ENCODE data around the gene ASB9. TPM values are rescaled to one million over a fixed set of nuclear protein-coding genes. Genes with fewer than 3 reads are reported as not detected.

Gene ASB9, protein sequence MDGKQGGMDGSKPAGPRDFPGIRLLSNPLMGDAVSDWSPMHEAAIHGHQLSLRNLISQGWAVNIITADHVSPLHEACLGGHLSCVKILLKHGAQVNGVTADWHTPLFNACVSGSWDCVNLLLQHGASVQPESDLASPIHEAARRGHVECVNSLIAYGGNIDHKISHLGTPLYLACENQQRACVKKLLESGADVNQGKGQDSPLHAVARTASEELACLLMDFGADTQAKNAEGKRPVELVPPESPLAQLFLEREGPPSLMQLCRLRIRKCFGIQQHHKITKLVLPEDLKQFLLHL
- total RNA-seq, result 0.25 and 0.33 TPM in 2 replicates

DNA sequence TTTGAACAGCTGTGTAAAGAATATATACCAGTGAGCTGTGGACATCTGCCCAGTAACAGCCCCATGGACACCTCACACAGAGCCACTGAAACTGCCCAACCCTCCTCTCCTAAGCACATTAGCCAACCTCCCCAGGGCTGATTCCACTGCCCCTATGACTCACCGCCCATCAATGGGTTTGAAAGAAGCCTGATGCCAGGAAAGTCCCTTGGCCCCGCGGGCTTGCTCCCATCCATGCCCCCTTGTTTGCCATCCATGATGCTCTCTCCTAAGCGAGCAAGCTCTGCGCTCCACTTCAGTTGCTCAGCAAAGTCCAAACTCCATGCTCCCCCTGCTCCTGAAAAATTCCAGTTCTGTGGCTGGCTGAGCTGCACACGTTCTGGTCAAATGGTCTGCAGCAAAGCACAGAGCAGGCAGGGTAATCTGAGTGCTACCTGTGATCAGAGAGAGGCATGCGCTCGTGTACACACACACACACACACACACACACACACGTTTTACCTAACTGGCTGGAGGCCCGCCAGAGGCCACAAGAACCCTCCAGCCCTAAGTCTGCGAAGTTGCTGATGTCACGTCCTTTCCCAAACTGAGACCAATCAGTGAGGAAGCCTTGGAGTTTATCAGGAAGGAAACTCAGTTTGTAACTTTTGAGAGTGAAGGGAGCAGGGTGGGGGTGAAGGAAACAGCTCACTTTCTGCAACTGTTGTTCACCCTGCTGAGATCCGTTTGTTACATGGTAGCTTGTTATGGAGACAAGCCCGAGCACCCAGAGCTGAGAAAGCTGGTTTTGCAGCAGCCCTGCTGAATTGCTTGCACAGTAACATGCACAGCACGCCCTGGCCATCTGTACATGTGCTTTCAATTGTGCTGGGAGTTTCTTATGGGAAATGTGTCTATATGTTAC lies at the start of gene ASB9:
TSS of gene ASB9 (minus strand) at position 466 of the 904 bp plus-strand sequence. CDS start at position 257, 209 bp downstream.

DNA sequence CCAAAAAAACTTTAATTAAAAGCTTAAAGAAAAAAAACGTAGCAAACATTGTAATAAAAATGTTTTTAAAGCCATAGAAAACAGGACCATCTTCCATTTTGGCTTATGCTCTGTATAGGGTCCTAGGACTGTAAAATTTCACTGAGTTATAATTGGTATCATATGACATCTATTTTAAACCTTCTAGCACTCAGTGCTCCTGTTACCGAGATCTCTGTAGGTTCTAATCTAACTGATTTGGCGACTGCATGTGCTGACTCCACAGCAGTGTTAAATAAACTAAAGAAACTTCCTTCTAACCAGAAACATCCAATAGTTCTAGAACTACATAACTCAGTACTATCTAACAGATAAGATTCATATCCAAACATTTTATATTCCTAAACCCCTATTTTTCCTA lies 45.6 kb upstream of the ASB9 start, which contains the start of gene ASB11:
TSS of gene ASB11 (minus strand) at position 132 of the 400 bp plus-strand sequence. CDS start at position 97, 35 bp downstream.

Other genes starting within 250 kb of the ASB9 start
- gene ASB11, start 45.6 kb upstream of the ASB9 start, total RNA-seq, result not detected in 2 replicates
- 11.0 TPM in 2 replicates for gene PIGA, start 65.4 kb upstream of the ASB9 start, total RNA-seq
- gene VEGFD, start 114.3 kb upstream of the ASB9 start, total RNA-seq, result 0.25 TPM in 1 of 2 replicates, not detected in the other
- gene PIR, start 223.2 kb upstream of the ASB9 start, total RNA-seq, result 11.1 and 15.5 TPM in 2 replicates
- gene BMX, start 230.7 kb upstream of the ASB9 start, total RNA-seq, result 0.11 and 0.25 TPM in 2 replicates